ENCODE measurements around the gene CAV2.
A peak's percentile ranks its signal among the peaks of the same experiment; 100 is the strongest.

The CAV2 gene

DNA sequence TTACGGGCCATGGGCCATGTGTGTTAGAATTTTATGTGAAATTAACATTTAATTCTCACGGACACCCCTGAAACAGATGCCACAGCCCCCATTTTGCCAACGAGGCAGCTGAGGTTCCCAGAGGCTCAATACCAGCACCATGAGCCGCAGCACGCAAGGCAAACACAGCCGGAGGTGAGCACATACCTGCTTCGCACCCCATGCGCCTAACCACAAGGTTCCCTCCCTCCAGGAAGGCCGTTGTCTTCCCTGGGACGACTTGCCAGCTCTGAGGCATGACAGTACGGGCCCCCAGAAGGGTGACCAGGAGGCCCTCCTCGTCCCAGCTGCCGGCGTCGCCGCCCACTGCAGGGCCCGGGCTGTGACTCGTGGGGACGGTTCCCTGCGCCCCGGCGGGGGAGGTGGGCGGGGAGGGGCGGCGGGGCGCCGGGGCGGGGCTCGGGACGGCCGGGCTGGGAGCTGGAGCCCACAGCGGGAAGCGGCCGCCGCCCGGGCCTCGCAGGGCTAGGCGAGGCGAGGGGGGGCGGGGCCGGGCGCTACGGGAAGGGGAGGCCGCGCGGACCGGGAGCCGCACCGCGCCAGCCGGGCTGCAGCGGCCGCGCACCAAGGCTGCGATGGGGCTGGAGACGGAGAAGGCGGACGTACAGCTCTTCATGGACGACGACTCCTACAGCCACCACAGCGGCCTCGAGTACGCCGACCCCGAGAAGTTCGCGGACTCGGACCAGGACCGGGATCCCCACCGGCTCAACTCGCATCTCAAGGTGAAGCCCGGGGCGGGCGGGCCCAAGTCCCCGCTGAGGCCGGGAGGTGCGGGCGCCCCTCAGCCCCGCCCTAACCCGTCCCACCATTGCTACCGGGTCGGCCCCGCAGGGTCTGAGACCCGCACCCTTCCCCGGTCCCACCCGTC is at the start of gene CAV2:
CAV2 (plus strand) TSS at position 571 of the 910 bp plus-strand sequence; CDS start at position 615, 44 bp downstream.
- no peak for TF ChIP-seq CTCF (IDR thresholded peaks at IDR 0.05)
- peak within 1 kb of the TSS; percentile 96 to 99 for H3K27ac ChIP-seq
- DNase-seq (ENCODE audit: low spot score) = peak; percentile 89

GRCh38 chr7:116449950-116450349 is 49.6 kb upstream of the CAV2 start:
- no peak for TF ChIP-seq CTCF (IDR thresholded peaks at IDR 0.05)
- Histone ChIP-seq H3K27ac (peak overlapping the region; percentile 54 to 63), H3K4me3 (no peak overlapping the region)
- no peak for DNase-seq (ENCODE audit: low spot score)

More for the DNA sequence above, at the start of gene CAV2:
- peak within 1 kb of the TSS; percentile 87 for H3K4me3 ChIP-seq

GRCh38 chr7:116451957-116452729 is 47.4 kb upstream of the CAV2 start:
- Histone ChIP-seq H3K4me3 (no peak overlapping the region), H3K27ac (no peak overlapping the region)
- TF ChIP-seq CTCF (IDR thresholded peaks at IDR 0.05) = no peak
- no peak for DNase-seq (ENCODE audit: low spot score)

- no peak overlapping the region for H3K4me3 ChIP-seq
- no peak for TF ChIP-seq CTCF (IDR thresholded peaks at IDR 0.05)
- no peak for DNase-seq (ENCODE audit: low spot score)
- no peak overlapping the region for H3K27ac ChIP-seq
These were observed 45.2 kb upstream of the CAV2 start for GRCh38 chr7:116454377-116454776.

- Histone ChIP-seq H3K27ac (no peak overlapping the region), H3K4me3 (no peak overlapping the region)
- no peak for TF ChIP-seq CTCF (IDR thresholded peaks at IDR 0.05)
- DNase-seq (ENCODE audit: low spot score) = no peak
These were observed 44.5 kb upstream of the CAV2 start for GRCh38 chr7:116455009-116455408.

GRCh38 chr7:116455499-116455898 is 44.0 kb upstream of the CAV2 start:
- TF ChIP-seq CTCF (IDR thresholded peaks at IDR 0.05) = no peak
- DNase-seq (ENCODE audit: low spot score) = no peak
- no peak overlapping the region for H3K27ac ChIP-seq

More at GRCh38 chr7:116455499-116455898, 44.0 kb upstream of the CAV2 start:
- no peak overlapping the region for H3K4me3 ChIP-seq
